ENCODE data around the gene PIGBOS1.

DNA sequence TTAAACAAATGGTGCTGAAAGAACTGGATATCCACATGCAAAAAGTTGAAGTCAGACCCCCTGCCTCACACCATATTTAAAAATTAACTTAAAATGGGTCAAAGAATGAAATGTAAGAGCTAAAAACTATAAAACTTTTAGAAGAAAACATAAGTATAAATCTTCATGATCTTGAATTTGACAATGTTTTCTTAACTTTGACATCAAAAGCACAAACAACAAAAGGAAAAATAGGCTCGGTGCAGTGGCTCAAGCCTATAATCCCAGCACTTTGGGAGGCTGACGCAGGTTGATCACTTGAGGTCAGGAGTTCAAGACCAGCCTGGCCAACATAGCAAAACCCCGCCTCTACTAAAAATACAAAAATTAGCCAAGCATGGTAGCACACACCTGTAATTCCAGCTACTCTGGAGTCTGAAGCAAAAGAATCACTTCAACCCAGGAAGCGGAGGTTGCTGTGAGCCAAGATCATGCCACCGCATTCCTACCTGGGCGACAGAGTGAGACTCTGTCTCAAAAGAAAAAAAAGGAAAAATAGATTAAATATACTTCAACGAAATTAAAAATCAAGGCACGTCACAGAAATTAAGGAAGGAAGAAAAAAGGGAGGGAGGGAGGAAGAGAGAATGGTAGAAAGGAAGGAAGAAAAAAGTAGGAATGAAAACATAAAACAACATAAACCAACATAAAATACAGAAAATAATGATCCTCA is 30.8 kb downstream of the PIGBOS1 start:
- TF ChIP-seq, protein P1, sequence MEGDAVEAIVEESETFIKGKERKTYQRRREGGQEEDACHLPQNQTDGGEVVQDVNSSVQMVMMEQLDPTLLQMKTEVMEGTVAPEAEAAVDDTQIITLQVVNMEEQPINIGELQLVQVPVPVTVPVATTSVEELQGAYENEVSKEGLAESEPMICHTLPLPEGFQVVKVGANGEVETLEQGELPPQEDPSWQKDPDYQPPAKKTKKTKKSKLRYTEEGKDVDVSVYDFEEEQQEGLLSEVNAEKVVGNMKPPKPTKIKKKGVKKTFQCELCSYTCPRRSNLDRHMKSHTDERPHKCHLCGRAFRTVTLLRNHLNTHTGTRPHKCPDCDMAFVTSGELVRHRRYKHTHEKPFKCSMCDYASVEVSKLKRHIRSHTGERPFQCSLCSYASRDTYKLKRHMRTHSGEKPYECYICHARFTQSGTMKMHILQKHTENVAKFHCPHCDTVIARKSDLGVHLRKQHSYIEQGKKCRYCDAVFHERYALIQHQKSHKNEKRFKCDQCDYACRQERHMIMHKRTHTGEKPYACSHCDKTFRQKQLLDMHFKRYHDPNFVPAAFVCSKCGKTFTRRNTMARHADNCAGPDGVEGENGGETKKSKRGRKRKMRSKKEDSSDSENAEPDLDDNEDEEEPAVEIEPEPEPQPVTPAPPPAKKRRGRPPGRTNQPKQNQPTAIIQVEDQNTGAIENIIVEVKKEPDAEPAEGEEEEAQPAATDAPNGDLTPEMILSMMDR (IDR thresholded peaks at IDR 0.05; ENCODE audit: insufficient read depth, low read depth, low read length), result no peak
- TF ChIP-seq EZH2 (IDR thresholded peaks at IDR 0.05; ENCODE audit: insufficient read depth, low read length), result no peak

Measured in astrocyte (in vitro differentiated cells and primary cell).